Panc1 (cell line): ENCODE measurements around the gene MARCHF3. TPM values are rescaled to one million over a fixed set of nuclear protein-coding genes. Genes with fewer than 3 reads are reported as not detected.

Source experiments
- ATAC-seq: fragments of 200-7000 bp; cut with Tn5 transposase; 2 replicates; pipeline ENCODE4 v1.9.1; 2020; ENCODE audit warnings: mild to moderate bottlenecking, moderate library complexity
- BruUV-seq: library from RNA; stranded (reverse); fragments of 400-500 nt; replicated peaks from 2 replicates; lab custom pipeline; 2021; lab: Mats Ljungman, UMichigan
- CTCF ChIA-PET: fragments of 300-600 bp; sonication (Branson Sonifier 250); formaldehyde crosslinking; loops from one replicate; lab custom pipeline; 2022; ENCODE audit warnings: antibody characterized with exemption; lab: Charles Lee
- POLR2A ChIA-PET: fragments of 300-600 bp; sonication (Branson Sonifier 250); formaldehyde crosslinking; loops from one replicate; lab custom pipeline; 2022; ENCODE audit warnings: antibody characterized with exemption; lab: Charles Lee
- DNase-seq: peaks from one replicate; pipeline ENCODE4 v3.0.0-alpha.2; 2010; ENCODE audit warnings: low read depth, low spot score
- H3K27ac ChIP-seq: 2 replicates; pipeline ENCODE4 v1.5.1; 2011; ENCODE audit warnings: mild to moderate bottlenecking, low read length, inconsistent platforms
- H3K27me3 ChIP-seq: fragments of 200-500 bp; sonication (Bioruptor generic); 2 replicates; pipeline ENCODE4 v1.6.0; 2014; ENCODE audit warnings: low read length, inconsistent platforms; ENCODE audit not compliant: control insufficient read depth, insufficient read depth
- H3K36me3 ChIP-seq: fragments of 200-500 bp; sonication (Bioruptor generic); 2 replicates; pipeline ENCODE4 v1.5.1; 2014; ENCODE audit warnings: inconsistent platforms, mild to moderate bottlenecking, low read length, moderate library complexity; ENCODE audit not compliant: control insufficient read depth, insufficient read depth
- H3K4me1 ChIP-seq: 2 replicates; pipeline ENCODE4 v1.5.1; 2011; ENCODE audit warnings: inconsistent platforms, mild to moderate bottlenecking, low read length, moderate library complexity; ENCODE audit not compliant: control insufficient read depth, insufficient read depth
- H3K4me3 ChIP-seq, 2 experiments: 2 replicates each; pipeline ENCODE4 v1.5.1; 2011 to 2012; ENCODE audit warnings: low read depth in 2 of 2, low read length in 2 of 2, mild to moderate bottlenecking in 2 of 2, inconsistent platforms in 1 of 2, moderate library complexity in 1 of 2
- H3K9me3 ChIP-seq: fragments of 200-500 bp; sonication (Bioruptor generic); 2 replicates; pipeline ENCODE4 v1.5.1; 2014; ENCODE audit warnings: low read depth, mild to moderate bottlenecking, inconsistent platforms, low read length, moderate library complexity; ENCODE audit not compliant: control insufficient read depth, insufficient read depth
- POLR2AphosphoS5 ChIP-seq: IDR thresholded peaks from 2 replicates; pipeline ENCODE4 v1.6.1; 2012; ENCODE audit warnings: mild to moderate bottlenecking, low read depth, low read length, moderate library complexity
- REST ChIP-seq, 2 experiments: IDR thresholded peaks; 2 replicates each; pipeline ENCODE4 v1.6.1; 2011 to 2012; ENCODE audit warnings: low read depth in 2 of 2, control low read depth in 1 of 2, low read length in 1 of 2, mild to moderate bottlenecking in 1 of 2, moderate library complexity in 1 of 2; ENCODE audit not compliant: insufficient read depth in 1 of 2
- SIN3A ChIP-seq: IDR thresholded peaks from 2 replicates; pipeline ENCODE4 v1.6.1; 2012; ENCODE audit warnings: low read depth, mild to moderate bottlenecking, low read length, moderate library complexity, borderline replicate concordance; ENCODE audit not compliant: insufficient read depth
- TCF7L2 ChIP-seq: IDR thresholded peaks from 2 replicates; pipeline ENCODE4 v1.6.1; 2011; ENCODE audit warnings: mild to moderate bottlenecking, low read depth, low read length, inconsistent platforms
- in situ Hi-C: cut with HindIII; loops from 2 replicates; pipeline ENCODE4 v1.10.0; 2016; ENCODE audit warnings: low sequenced_read_pairs, low pct_unique_long_range_greater_than_20kb
- intact Hi-C: fragments of 100-400 bp; cut with micrococcal nuclease; formaldehyde crosslinking; loops from one replicate; pipeline ENCODE4 v1.10.0; 2022; ENCODE audit not compliant: unreplicated experiment
- total RNA-seq: library from RNA; stranded (reverse); gene quantifications from one replicate; pipeline ENCODE4 v1.2.1, GENCODE V29; 2021; ENCODE audit not compliant: unreplicated experiment
- TF ChIP-seq, protein P1 (sequence below): fragments of 450-650 bp; IDR thresholded peaks from 2 replicates; pipeline ENCODE4 v1.5.1; 2017; ENCODE audit warnings: mild to moderate bottlenecking

The MARCHF3 gene
- total RNA-seq, 1 experiment from 2014 or later = 3.0 TPM

DNA sequence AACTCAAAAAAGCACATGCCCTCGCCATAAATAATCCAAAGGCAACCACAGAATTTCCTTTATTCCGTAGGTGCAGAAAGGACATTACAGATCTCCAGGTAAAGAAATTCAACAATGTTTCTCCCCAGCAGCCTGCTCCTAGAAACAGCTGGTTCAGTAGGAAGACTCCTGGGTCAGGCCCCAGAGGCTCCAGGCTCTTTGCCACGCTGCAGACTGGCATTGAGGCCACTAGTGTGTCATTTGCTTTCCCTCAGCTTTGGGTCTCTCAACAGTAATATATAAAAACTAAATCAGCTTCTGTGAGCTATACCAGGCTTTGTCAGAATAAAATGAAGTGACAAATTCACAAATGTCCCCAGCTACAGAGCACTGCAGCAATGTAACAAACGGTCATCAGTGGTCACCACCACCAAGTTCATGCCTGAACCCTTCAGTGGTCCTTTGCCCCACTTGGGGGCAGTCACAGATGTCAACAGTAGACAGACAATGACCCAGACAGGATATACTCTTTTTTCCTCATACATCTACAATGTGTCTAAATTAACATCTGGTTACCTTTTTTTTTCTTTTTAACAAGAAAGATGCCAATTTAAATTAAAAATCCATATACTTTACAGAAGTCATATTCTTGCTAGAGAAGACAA is 93.5 kb downstream of the MARCHF3 start:
- POLR2A ChIA-PET = no interaction called here
- BruUV-seq = no TSS peak
- TF ChIP-seq, protein P1, sequence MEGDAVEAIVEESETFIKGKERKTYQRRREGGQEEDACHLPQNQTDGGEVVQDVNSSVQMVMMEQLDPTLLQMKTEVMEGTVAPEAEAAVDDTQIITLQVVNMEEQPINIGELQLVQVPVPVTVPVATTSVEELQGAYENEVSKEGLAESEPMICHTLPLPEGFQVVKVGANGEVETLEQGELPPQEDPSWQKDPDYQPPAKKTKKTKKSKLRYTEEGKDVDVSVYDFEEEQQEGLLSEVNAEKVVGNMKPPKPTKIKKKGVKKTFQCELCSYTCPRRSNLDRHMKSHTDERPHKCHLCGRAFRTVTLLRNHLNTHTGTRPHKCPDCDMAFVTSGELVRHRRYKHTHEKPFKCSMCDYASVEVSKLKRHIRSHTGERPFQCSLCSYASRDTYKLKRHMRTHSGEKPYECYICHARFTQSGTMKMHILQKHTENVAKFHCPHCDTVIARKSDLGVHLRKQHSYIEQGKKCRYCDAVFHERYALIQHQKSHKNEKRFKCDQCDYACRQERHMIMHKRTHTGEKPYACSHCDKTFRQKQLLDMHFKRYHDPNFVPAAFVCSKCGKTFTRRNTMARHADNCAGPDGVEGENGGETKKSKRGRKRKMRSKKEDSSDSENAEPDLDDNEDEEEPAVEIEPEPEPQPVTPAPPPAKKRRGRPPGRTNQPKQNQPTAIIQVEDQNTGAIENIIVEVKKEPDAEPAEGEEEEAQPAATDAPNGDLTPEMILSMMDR = no peak
- TF ChIP-seq POLR2AphosphoS5 = no peak
- Histone ChIP-seq H3K27me3 (no peaks in the 10 kb centered on the region; the same call in 1 of the 2 replicates), H3K27ac (no peak overlapping the region), H3K9me3 (no peaks in the 10 kb centered on the region), H3K4me3 (no peak overlapping the region), H3K4me1 (no peaks in the 10 kb centered on the region), H3K36me3 (no peaks in the 10 kb centered on the region)
- in situ Hi-C loops = no loop called here
- intact Hi-C loops = no loop called here
- CTCF ChIA-PET = no interaction called here
- ATAC-seq (no peak), DNase-seq (no peak)

DNA sequence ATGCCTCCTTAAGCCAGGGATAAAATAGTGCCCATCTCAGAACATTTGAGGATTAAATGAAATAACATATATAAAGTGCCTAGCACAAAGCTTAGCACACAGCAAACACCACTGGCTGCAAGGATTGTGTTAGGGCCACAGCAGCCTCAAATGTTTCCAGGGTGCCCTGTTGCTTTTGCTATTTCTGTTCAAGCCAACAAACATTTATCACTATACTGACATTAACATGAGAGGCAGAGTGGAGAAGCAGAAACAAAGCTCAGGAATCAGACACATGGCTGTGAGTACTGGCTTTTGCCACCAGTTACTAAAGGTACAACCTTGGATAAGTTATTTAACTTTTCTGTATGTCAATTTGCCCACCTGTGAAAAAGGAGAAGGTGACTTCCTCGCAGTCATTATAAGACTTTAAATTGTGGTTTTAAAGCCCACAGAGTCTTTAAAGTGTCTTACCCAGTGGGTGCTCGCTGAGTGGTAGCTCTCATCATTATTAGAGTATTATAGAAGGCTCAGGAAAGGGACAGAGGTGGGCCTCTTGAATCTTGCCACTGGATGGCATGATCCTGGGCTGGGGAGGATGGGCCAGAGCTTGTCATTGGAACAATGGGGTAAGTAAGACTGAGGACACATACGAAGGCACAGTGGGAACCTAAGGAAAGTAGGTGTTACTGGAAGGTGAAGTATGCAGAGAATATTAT is 98.2 kb downstream of the MARCHF3 start:
- Histone ChIP-seq H3K4me1 (no peaks in the 10 kb centered on the region), H3K4me3 (no peak overlapping the region), H3K9me3 (no peaks in the 10 kb centered on the region), H3K27me3 (no peaks in the 10 kb centered on the region), H3K36me3 (no peaks in the 10 kb centered on the region), H3K27ac (no peak overlapping the region)
- intact Hi-C loops (no loop called here), in situ Hi-C loops (no loop called here)
- no TSS peak for BruUV-seq
- CTCF ChIA-PET = interaction anchor here (0.5 kb wide), 1 partner anchor 1829 kb away, joined by 4 read pairs; no protein-coding TSS in a partner anchor
- DNase-seq = no peak
- TF ChIP-seq, protein P1 = no peak
- TF ChIP-seq REST (IDR thresholded peaks at IDR 0.05; ENCODE audit: insufficient read depth in 1 of 2, low read depth in 2 of 2, low read length in 1 of 2) (no peak), TCF7L2 (no peak), SIN3A (no peak), POLR2AphosphoS5 (no peak)
- POLR2A ChIA-PET = no interaction called here
- no peak for ATAC-seq
